Chondrocyte (in vitro differentiated cells): ENCODE results near the gene SMAGP. TPM values are rescaled to one million over a fixed set of nuclear protein-coding genes. Genes with fewer than 3 reads are reported as not detected.
A peak's percentile ranks its signal among the peaks of the same experiment; 100 is the strongest.

Source experiments
- DNase-seq: peaks from one replicate; pipeline ENCODE4 v3.0.0; 2021; ENCODE audit warnings: mixed read lengths, low spot score
- H3K27ac Mint-ChIP-seq: one replicate; pipeline ENCODE4 v1.8.0; 2021; ENCODE audit warnings: mild to moderate bottlenecking, moderate library complexity, mixed read lengths; ENCODE audit not compliant: unreplicated experiment
- H3K27me3 Mint-ChIP-seq: 2 replicates; pipeline ENCODE4 v1.8.0; 2021; ENCODE audit warnings: low read depth, mixed read lengths
- H3K36me3 Mint-ChIP-seq: 2 replicates; pipeline ENCODE4 v1.8.0; 2021; ENCODE audit warnings: low read depth, mixed read lengths
- H3K4me1 Mint-ChIP-seq: 2 replicates; pipeline ENCODE4 v1.8.0; 2021; ENCODE audit warnings: low read depth, mild to moderate bottlenecking, mixed read lengths
- H3K4me3 Mint-ChIP-seq: one replicate; pipeline ENCODE4 v1.8.0; 2021; ENCODE audit warnings: mild to moderate bottlenecking, moderate library complexity, mixed read lengths; ENCODE audit not compliant: unreplicated experiment
- H3K9me3 Mint-ChIP-seq: 2 replicates; pipeline ENCODE4 v1.8.0; 2021; ENCODE audit warnings: low read depth, mixed read lengths
- CTCF ChIP-seq: fragments of 200-600 bp; sonication (generic); IDR thresholded peaks from 2 replicates; pipeline ENCODE4 v1.5.0; 2021; ENCODE audit warnings: antibody characterized with exemption, mild to moderate bottlenecking, moderate library complexity
- total RNA-seq: library from RNA; stranded (reverse); gene quantifications from 3 replicates; pipeline ENCODE4 v1.2.1, GENCODE V29; 2021

Gene SMAGP
- total RNA-seq, 1 donor from 2014 or later: 8.0 TPM

- no peak for TF ChIP-seq CTCF
- Mint-ChIP-seq H3K4me3 (no peak overlapping the region), H3K36me3 (peaks cover 2% of the 10 kb centered on the region), H3K27ac (no peak overlapping the region), H3K27me3 (no peaks in the 10 kb centered on the region), H3K9me3 (no peaks in the 10 kb centered on the region), H3K4me1 (no peaks in the 10 kb centered on the region)
- peak; percentile 58 for DNase-seq
Observed at GRCh38 chr12:51195841-51196240, 74.4 kb downstream of the SMAGP start.

Other genes starting within 250 kb of the SMAGP start
- gene SLC11A2, start 244.0 kb downstream of the SMAGP start, total RNA-seq: 26.8 to 41.4 TPM (median 33.0 TPM) in 3 replicates
- gene LETMD1, start 222.1 kb downstream of the SMAGP start, total RNA-seq: 25.3 to 30.5 TPM (median 26.2 TPM) in 3 replicates
- gene CSRNP2, start 186.8 kb downstream of the SMAGP start, total RNA-seq: 40.5 to 49.6 TPM (median 48.3 TPM) in 3 replicates
- 17.8 to 21.2 TPM (median 20.8 TPM) in 3 replicates for gene TFCP2, start 97.3 kb downstream of the SMAGP start, total RNA-seq
- gene POU6F1, start 52.4 kb downstream of the SMAGP start, total RNA-seq: 9.9 to 11.2 TPM (median 10.2 TPM) in 3 replicates
- 76.9 to 95.6 TPM (median 77.9 TPM) in 3 replicates for gene DAZAP2, start 31.6 kb downstream of the SMAGP start, total RNA-seq
- gene BIN2, start 53.8 kb upstream of the SMAGP start, total RNA-seq: not detected in 3 replicates
- gene CELA1, start 76.3 kb upstream of the SMAGP start, total RNA-seq: not detected in 3 replicates
- 0.90 to 1.5 TPM (median 1.1 TPM) in 3 replicates for gene GALNT6, start 121.0 kb upstream of the SMAGP start, total RNA-seq
- gene SLC4A8, start 154.4 kb upstream of the SMAGP start, total RNA-seq: 2.4 to 5.4 TPM (median 2.7 TPM) in 3 replicates